Upper lobe of left lung (tissue), 4 donors: ENCODE data around the gene ZNF597.

ENCODE experiments used
- EP300 ChIP-seq, 4 donors: sonication (generic); formaldehyde crosslinking; IDR thresholded peaks; one replicate each; pipeline ENCODE4 v1.5.1; 2017; ENCODE audit warnings: antibody characterized with exemption in 4 of 4, control low read depth in 2 of 4
- POLR2A ChIP-seq, 4 donors: fragments of 450-650 bp; IDR thresholded peaks; one replicate each; pipeline ENCODE4 v1.5.1; 2016 to 2017; ENCODE audit warnings: antibody characterized with exemption in 4 of 4, mild to moderate bottlenecking in 2 of 4
- TF ChIP-seq, protein P1 (sequence below), 6 experiments: fragments of 450-650 bp in 4 of 6; fragments of 200-600 bp in 2 of 6; sonication (generic) in 2 of 6; IDR thresholded peaks; one replicate each; pipeline ENCODE4 v1.5.1; 2016 to 2019; ENCODE audit warnings: antibody characterized with exemption in 6 of 6

DNA sequence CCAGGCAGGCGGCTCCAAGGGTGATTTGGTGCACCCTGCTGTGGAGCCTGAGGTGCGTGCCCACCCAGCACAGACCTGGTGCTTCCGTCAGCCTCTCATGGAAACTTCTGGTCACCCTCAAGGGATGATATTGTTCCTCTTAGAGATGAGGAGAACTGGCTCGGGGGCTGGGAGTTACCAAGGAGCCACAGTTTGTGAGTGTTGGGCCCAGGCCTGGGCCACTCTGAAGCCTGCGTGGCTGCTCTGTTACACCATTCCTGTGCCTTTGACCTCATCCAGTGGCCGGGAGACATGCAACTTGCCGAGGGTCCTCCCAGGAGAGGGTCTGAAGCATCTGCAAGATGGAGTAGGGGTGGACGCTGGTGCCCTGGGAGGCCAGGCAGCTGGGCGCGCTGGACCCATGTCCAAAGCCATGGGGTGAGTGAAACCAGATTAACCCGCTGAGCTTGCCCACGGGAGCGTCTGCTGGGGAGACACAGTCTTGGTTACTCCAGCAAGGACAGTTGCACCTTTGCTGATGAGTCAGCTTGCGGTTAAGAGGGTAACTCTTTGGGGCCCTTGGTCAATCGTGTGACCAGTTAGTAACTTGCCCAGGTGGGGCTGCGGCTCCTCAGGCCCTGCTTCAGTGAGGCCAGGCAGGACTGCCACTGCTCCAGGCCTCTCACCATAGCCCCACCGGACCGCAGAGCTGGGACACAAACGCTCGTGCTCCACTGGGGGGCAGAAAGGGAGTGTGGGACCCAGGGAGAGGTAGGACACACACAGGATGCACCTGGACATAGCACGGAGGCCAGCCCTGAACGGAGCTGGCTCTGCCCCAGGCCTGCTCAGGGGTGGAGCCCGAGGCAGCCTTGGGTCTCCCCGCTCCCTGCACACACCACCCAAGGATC is 44.5 kb upstream of the ZNF597 start:
- TF ChIP-seq POLR2A (IDR thresholded peaks at IDR 0.05) (no peak), EP300 (IDR thresholded peaks at IDR 0.05) (no peak)
- TF ChIP-seq, protein P1, sequence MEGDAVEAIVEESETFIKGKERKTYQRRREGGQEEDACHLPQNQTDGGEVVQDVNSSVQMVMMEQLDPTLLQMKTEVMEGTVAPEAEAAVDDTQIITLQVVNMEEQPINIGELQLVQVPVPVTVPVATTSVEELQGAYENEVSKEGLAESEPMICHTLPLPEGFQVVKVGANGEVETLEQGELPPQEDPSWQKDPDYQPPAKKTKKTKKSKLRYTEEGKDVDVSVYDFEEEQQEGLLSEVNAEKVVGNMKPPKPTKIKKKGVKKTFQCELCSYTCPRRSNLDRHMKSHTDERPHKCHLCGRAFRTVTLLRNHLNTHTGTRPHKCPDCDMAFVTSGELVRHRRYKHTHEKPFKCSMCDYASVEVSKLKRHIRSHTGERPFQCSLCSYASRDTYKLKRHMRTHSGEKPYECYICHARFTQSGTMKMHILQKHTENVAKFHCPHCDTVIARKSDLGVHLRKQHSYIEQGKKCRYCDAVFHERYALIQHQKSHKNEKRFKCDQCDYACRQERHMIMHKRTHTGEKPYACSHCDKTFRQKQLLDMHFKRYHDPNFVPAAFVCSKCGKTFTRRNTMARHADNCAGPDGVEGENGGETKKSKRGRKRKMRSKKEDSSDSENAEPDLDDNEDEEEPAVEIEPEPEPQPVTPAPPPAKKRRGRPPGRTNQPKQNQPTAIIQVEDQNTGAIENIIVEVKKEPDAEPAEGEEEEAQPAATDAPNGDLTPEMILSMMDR (IDR thresholded peaks at IDR 0.05) = no peak
